ENCODE results near the gene ZFP36L1.
"Not testable (repeated sequence)": the region's sequence is repeated elsewhere in the genome, so short reads cannot be mapped to it uniquely, and the experiment has no call there.

The ZFP36L1 gene

GRCh38 chr14:68784226-68784910 lies 8.5 kb downstream of the ZFP36L1 start:
- no peak for DNase-seq (ENCODE audit: low read depth)

GRCh38 chr14:68783408-68784225 lies 9.2 kb downstream of the ZFP36L1 start:
- DNase-seq (ENCODE audit: low read depth) = no peak

DNA sequence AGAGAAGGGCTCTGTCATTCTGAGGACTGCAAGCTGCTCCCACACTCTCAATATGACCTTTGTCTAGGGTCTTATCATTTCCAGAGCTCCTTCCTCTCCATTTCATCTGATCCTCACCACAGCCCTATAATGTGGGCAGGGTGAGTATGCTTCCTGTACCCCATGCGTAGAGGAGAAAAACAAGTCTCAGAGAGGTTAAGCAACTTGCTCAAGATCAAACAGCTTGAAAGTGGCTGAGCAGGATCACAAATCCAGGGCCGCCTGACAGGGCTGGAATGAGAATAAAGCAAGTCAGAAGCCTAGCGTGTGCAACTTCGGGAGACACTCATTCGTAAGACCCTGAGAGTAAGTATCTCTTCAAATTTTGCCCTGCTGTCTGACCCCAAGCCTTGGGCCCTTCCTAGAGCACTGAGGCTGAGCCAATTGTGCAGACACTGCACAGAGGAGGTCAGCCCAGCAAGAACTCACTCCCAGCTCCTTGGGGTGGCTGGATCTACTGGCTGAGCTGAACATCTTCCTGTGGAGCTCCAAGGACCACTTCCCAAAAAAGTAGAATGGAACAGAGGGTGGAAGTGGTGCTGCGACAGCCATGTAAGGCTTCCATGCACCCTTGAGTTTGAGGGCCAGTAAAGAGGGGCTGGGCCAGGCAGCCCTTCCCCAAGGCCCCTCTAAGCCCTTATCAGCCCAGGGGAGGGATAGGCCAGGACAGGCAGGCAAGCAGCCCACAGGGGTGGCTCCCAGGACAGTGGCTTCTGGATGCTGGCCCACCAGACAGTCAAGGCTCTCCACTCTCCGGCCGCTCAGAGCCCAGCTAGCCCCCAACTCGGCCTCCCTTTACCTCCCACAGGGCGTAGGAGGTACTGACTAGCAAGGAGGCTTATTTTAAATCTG lies 10.5 kb downstream of the ZFP36L1 start:
- no peak for DNase-seq (ENCODE audit: low read depth)

GRCh38 chr14:68781161-68782021 lies 11.5 kb downstream of the ZFP36L1 start:
- no peak for DNase-seq (ENCODE audit: low read depth)

GRCh38 chr14:68780358-68781160 lies 12.3 kb downstream of the ZFP36L1 start:
- no peak for DNase-seq (ENCODE audit: low read depth)

DNA sequence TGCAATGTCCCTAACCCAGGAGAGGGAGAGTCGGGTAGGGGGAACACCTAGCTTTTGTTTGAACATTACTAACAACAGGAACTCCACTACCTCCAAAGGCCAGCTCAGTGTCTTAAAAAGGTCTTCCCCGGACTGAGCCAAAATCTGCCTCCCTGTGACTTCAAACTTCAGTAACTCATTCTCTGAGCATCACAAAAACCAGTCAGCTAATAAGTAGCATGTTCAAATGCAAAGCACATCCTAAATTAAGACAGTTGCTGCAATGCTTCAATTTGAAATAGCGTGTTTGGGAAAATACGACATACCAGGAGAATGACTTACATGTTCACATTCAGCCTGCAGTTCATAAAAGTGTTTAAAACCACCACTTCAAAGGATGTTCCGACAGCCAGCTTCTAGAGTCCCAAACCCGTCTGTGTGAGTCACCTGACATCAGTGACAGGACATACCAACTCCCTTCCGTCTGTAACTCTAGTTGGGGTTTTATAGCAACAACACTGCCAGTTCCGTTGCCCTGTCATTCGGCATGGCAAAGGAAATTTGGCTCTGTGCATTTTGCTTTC lies 13.0 kb downstream of the ZFP36L1 start:
- peak; percentile 81 for DNase-seq (ENCODE audit: low read depth)

DNA sequence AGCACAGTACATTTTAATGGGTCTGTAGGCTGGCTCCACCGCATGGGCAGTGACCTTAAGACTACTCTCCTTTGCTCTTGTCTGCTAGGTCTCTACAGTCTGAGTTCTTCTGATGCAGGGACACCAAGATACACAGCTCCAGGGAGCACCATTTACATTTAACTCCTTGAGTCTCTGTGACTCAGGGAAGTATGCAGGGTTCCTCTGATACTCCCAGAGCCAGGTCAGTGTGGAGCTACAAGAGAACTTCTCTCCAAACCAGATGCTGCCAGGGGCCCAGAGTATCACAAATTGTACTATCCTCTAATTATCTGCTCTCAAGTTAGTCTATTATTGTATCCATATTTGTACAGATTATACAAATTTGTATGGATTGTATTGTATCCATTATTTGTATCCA lies 15.2 kb downstream of the ZFP36L1 start:
- no peak for DNase-seq (ENCODE audit: low read depth)

DNA sequence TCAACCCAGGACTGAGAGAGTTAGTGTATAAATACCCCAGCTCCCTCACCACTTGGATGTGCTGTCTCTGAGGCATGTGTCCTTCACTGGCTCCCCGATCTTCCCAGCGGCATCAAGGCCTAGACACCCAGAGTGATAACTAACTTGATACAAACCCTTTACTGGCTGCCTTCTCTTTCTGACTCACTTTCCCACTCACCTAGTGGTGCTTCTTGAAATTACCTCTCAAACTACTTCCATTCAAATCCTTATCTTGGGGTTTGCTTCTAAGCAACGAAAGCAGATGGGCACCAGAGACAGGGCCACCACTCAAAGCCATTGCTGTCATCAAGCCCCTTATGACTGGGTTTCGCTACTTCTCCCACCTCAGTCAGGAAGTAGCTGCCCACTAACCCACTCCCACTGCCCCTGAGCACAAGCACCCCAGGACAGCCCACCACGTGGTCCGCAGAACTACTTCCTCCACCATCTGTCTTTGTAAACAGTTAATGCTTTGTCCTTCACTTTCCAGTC lies 17.2 kb downstream of the ZFP36L1 start:
- no peak for DNase-seq (ENCODE audit: low read depth)

- no peak for DNase-seq (ENCODE audit: low read depth)
Observed at GRCh38 chr14:68774771-68775613, 17.9 kb downstream of the ZFP36L1 start.

DNA sequence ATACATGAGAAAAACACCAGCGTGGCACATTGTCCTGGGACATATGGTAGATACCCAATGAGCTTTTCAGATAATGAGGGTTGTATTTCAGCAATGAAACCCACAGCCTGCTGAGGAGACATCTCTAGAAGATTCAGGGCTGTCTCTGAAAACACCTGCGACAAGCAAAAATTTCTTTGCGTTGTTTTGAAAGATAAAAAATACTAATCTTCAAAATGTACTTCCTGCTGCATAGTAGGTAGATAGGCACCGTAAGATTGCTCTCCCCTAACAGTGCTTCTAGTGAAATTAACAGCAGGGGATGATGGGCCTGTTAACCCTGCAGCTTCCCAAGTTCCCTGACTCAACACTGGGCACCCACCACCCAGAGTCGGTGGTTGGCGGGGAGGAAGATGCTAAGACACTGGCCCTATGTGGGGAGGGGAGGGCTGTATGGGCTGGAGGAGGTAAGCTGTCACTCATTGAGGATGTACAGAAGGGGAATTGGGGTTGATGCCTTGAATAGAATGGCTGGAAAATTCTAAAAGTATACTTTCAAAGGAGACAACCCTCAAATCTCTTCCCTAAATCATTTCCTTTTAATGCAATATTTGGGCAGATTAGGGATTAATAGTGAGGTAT lies 20.0 kb downstream of the ZFP36L1 start:
- DNase-seq (ENCODE audit: low read depth) = no peak

DNA sequence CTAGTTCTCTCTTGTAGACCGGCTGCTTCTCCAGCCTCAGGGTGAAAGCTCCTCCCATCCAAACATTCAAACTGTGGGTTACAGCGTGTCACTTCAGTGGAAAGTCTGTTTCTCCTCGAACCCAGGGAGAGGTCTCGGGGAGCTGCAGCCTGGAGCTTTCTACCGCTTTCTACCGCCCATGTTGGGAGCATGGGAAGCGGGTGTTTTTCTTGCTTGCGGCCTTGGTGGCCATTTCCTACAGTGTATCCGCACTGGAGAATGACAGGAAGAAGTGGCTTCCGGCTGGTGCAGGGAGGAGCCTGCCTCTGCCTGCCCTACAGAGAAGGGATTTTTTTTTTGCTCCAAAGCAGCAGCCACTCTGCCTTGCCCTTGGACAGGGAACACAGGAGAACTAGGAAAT lies 21.2 kb downstream of the ZFP36L1 start:
- DNase-seq (ENCODE audit: low read depth) = no peak

- DNase-seq (ENCODE audit: low read depth) = no peak
Observed at GRCh38 chr14:68770553-68771286, 22.1 kb downstream of the ZFP36L1 start.

DNA sequence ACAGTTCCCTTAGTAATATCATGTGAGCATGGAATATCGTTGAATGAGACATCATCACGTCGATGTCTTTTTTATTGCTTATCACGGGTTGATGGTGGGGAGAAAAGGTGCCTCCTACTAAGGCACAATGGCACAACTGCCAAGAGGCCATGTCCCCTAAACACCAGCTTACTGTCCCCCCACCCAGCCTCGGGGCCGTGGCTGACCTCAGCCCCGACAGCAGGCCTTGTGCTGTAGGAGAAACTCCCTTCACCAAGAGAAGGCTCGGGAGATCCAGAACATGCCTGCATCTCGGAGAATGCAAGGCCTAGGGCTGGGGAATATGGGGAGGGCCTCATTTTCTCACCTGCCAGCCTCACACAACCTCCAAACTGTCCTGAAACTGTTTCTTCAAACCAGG lies 22.8 kb downstream of the ZFP36L1 start:
- DNase-seq (ENCODE audit: low read depth) = no peak

GRCh38 chr14:68768316-68768715 lies 24.6 kb downstream of the ZFP36L1 start:
- no peak for DNase-seq (ENCODE audit: low read depth)

GRCh38 chr14:68767248-68767645 lies 25.6 kb downstream of the ZFP36L1 start:
- DNase-seq (ENCODE audit: low read depth) = no peak

GRCh38 chr14:68766299-68767247 lies 26.3 kb downstream of the ZFP36L1 start:
- DNase-seq (ENCODE audit: low read depth) = no peak

DNA sequence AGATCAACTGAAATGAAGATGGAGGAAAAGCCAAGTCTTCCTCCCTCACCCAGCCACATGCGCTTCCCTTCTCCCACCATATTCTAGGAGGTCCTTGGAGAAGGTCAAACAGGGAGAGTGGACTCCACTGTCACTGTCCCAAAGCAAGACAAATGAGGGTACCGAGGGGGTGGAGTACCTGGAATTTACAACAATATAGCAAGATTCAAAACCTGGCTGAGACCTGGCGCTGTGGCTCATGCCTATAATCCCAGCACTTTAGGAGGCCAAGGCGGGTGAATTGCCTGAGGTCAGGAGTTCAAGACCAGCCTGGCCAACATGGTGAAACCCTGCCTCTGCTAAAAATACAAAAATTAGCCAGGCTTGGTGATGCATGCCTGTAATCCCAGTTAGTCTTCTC lies 29.0 kb downstream of the ZFP36L1 start:
- DNase-seq (ENCODE audit: low read depth) = not testable (repeated sequence)

All from HS-27A (cell line).